GM12874 (cell line): ENCODE measurements around the gene ANO10.

Source experiments
- CTCF ChIP-seq: IDR thresholded peaks from 2 replicates; pipeline ENCODE4 v1.5.1; 2011; ENCODE audit warnings: low read depth, mild to moderate bottlenecking, control low read depth, low read length, moderate library complexity; ENCODE audit not compliant: insufficient read depth

The ANO10 gene

DNA sequence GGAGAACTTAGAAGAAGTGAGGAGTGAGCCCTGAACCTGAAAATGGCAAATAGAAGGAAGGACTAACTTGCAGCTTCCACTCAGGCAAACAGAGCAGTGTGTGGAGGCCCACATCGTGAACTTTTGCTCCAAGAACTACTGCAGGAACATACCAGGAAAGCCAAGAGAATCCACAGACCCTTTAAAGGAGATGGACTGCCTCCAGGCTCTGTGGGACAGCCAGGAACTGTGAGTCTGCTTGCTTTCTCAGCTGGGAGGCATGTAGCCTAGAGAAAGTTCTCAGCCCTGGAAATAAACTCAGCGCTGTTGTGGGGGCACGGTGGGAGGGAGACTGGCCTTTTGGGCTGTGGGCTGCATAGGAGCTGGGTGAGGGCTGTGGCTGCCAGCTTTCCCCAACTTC, 242.5 kb downstream of the ANO10 start:
- TF ChIP-seq CTCF = no peak

- peak; percentile 78 for TF ChIP-seq CTCF
These were observed 243.5 kb downstream of the ANO10 start for GRCh38 chr3:43378066-43378935.

- TF ChIP-seq CTCF = no peak
These were observed 248.3 kb downstream of the ANO10 start for GRCh38 chr3:43373560-43373928.

DNA sequence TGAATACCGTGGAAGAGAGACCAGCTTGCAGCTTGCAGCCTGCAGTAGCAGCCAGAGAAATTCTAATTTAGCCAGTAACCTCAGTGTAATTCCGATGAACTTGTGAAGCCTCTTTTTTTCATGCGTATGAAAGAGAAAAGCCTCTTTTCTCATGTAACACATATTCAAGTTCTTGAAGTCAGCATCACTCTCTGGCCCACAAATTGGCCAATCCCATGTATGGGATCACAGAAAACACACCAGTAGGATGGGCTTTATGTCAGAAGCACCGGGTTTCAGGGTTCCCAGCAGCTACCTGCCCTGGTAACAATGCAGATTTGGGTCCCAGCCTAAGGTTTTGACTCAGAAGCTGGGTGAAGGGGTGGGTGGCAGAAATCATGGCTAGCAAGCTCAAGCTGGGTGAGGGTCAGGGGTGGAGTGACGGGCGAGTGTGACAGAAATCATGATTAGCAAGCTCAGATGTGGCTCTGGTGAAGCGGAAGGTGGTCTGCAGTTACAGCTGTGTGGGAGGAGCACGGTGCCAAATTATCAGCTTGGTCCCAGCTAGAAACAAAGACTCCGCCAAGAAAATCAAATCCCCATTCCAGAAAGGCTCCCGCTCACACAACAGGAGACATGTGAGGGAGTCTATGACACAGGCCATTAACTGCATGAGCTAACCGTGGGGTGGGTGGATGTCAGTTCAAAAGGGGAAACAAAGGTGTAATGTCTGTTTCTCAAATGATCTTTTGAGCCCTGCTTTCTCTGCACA, 248.8 kb downstream of the ANO10 start:
- TF ChIP-seq CTCF = no peak

DNA sequence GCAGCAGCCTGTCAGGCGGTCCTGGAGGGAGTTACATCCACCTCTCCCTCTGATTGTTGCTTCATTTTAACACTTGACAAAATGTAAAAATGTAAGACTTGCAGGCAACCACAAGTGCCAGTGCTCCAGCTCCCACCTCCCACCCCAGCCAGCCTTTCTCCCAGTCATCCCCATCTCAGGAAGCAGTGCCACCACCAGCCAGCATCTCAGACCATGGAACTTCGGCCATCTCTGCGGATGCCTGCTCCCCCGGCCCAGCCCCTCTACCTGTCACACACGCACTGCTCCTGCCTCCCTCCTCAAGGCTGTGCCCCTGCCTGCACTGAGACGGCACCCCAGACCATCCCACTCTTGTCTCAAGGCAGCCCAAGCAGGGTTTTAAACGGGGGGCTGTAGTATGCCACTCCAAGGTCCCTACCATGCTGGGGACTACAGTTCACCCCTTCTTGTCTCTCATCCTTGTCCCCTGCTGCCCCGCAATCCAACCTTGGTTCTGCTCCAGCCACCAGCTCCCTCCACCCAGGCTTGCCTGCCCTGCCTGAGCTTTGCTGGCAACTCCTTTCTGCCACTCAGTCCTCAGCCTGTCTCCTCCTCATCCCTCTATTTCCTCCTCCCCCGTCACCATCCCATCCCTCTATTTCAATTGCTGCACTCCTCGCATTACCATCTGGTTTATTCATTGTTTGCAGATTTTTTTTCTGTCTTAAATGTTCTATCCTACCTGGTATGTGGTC, 249.6 kb downstream of the ANO10 start:
- no peak for TF ChIP-seq CTCF

GRCh38 chr3:43371494-43371893, 250.3 kb downstream of the ANO10 start:
- no peak for TF ChIP-seq CTCF

DNA sequence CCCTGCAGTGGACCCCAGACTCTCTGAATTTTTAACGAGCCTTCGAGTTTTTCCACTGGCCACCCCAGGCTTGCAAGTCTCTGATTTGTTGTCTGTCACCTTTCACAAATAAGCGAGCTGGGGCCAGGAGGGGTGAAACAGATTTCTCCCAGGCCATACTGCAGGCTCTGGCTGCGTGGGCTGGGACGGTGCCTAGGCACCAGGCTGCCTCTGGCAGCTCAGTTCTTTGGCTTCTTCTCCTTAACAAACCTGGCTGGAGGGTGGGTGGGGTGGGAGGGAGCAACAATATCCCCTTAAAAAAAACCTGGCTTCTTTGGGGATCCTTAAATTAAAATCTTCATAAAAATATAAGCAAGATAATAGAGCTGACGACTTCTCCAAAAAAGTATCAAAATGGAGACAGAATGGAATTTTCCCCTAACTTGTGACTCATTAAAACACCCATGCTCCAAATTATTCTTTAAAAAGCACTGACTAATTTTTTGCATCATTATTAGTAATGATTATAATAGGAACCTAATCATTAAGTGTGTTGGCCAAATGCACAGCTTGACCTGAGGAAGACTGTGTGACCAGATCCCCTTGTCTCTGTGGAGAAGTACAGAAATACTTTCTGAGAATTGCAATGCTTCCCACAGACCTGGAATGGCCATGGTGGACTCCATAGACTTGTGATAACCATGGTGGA, 251.4 kb downstream of the ANO10 start:
- no peak for TF ChIP-seq CTCF
